MG63 (cell line): ENCODE measurements around the gene TRAK2. TPM values are rescaled to one million over a fixed set of nuclear protein-coding genes. Genes with fewer than 3 reads are reported as not detected.
A peak's percentile ranks its signal among the peaks of the same experiment; 100 is the strongest.

Experiments used
- DNase-seq: peaks from one replicate; pipeline ENCODE4 v3.0.0-alpha.2; 2020
- H3K27me3 ChIP-seq: fragments of 250-450 bp; sonication (Bioruptor Pico); 2 replicates; pipeline ENCODE4 v1.5.1; 2020; ENCODE audit warnings: mild to moderate bottlenecking, moderate library complexity
- H3K36me3 ChIP-seq: fragments of 250-450 bp; sonication (Bioruptor Pico); 2 replicates; pipeline ENCODE4 v1.5.1; 2020; ENCODE audit warnings: mild to moderate bottlenecking, moderate library complexity
- H3K4me3 ChIP-seq: fragments of 250-450 bp; sonication (Bioruptor Pico); 2 replicates; pipeline ENCODE4 v1.5.1; 2020; ENCODE audit warnings: mild to moderate bottlenecking, moderate library complexity
- H3K9me3 ChIP-seq: fragments of 250-450 bp; sonication (Bioruptor Pico); 2 replicates; pipeline ENCODE4 v1.5.1; 2020; ENCODE audit warnings: mild to moderate bottlenecking, moderate library complexity
- total RNA-seq: library from RNA; depleted of rRNA; stranded (reverse); fragments of >200 nt; shearing (Covaris generic); gene quantifications from 2 replicates; pipeline ENCODE4 v1.2.3, GENCODE V29; 2014; ENCODE audit warnings: low replicate concordance; rRNA removed

Gene TRAK2
- total RNA-seq, 1 experiment from 2014 or later, result 6.5 TPM

- peaks cover 7% of the 10 kb centered on the region; the same call in 1 of the 2 replicates for H3K36me3 ChIP-seq
- no peak within 1 kb of the TSS for H3K4me3 ChIP-seq
- no peaks in the 10 kb centered on the region for H3K9me3 ChIP-seq
- no peaks in the 10 kb centered on the region for H3K27me3 ChIP-seq
- DNase-seq, result no peak
Observed at GRCh38 chr2:201357221-201357620, 94.0 kb downstream of the TRAK2 start, which contains the start of gene FLACC1. Gene FLACC1 (minus strand): TSS chr2:201357345. CDS start chr2:201351404, 5,941 bp downstream.

- Histone ChIP-seq H3K27me3 (no peaks in the 10 kb centered on the region), H3K9me3 (no peaks in the 10 kb centered on the region), H3K36me3 (no peaks in the 10 kb centered on the region), H3K4me3 (no peak overlapping the region)
- no peak for DNase-seq
Observed at GRCh38 chr2:201353116-201353515, 98.1 kb downstream of the TRAK2 start.

- no peak for DNase-seq
- H3K9me3 ChIP-seq, result no peaks in the 10 kb centered on the region
- H3K36me3 ChIP-seq, result no peaks in the 10 kb centered on the region
- no peaks in the 10 kb centered on the region for H3K27me3 ChIP-seq
- H3K4me3 ChIP-seq, result no peak overlapping the region
Observed at GRCh38 chr2:201350879-201351278, 100.4 kb downstream of the TRAK2 start.

GRCh38 chr2:201349601-201350000, 101.7 kb downstream of the TRAK2 start:
- DNase-seq, result peak; percentile 11
- H3K9me3 ChIP-seq, result no peaks in the 10 kb centered on the region

GRCh38 chr2:201348758-201349157, 102.5 kb downstream of the TRAK2 start:
- Histone ChIP-seq H3K4me3 (no peak overlapping the region), H3K9me3 (no peaks in the 10 kb centered on the region), H3K27me3 (no peaks in the 10 kb centered on the region), H3K36me3 (no peaks in the 10 kb centered on the region)
- no peak for DNase-seq

More at GRCh38 chr2:201349601-201350000, 101.7 kb downstream of the TRAK2 start:
- Histone ChIP-seq H3K36me3 (no peaks in the 10 kb centered on the region), H3K27me3 (no peaks in the 10 kb centered on the region), H3K4me3 (no peak overlapping the region)

- no peak overlapping the region for H3K4me3 ChIP-seq
- H3K27me3 ChIP-seq, result no peaks in the 10 kb centered on the region
- H3K9me3 ChIP-seq, result no peaks in the 10 kb centered on the region
- no peak for DNase-seq
- H3K36me3 ChIP-seq, result no peaks in the 10 kb centered on the region
Observed at GRCh38 chr2:201347138-201347537, 104.1 kb downstream of the TRAK2 start.

GRCh38 chr2:201345625-201346213, 105.5 kb downstream of the TRAK2 start:
- no peak overlapping the region for H3K4me3 ChIP-seq
- peaks cover under 1% of the 10 kb centered on the region; the same call in 1 of the 2 replicates for H3K36me3 ChIP-seq
- no peak for DNase-seq
- H3K27me3 ChIP-seq, result no peaks in the 10 kb centered on the region
- H3K9me3 ChIP-seq, result no peaks in the 10 kb centered on the region

- Histone ChIP-seq H3K27me3 (no peaks in the 10 kb centered on the region), H3K36me3 (peaks cover 3% of the 10 kb centered on the region; the same call in 1 of the 2 replicates), H3K9me3 (no peaks in the 10 kb centered on the region), H3K4me3 (no peak overlapping the region)
- DNase-seq, result no peak
Observed at GRCh38 chr2:201344663-201345366, 106.4 kb downstream of the TRAK2 start.

GRCh38 chr2:201343559-201343958, 107.7 kb downstream of the TRAK2 start:
- no peak for DNase-seq
- no peaks in the 10 kb centered on the region; the same call in 1 of the 2 replicates for H3K9me3 ChIP-seq
- peaks cover 3% of the 10 kb centered on the region; the same call in 1 of the 2 replicates for H3K36me3 ChIP-seq
- H3K4me3 ChIP-seq, result no peak overlapping the region
- no peaks in the 10 kb centered on the region for H3K27me3 ChIP-seq

GRCh38 chr2:201342923-201343322, 108.3 kb downstream of the TRAK2 start:
- DNase-seq, result no peak
- no peaks in the 10 kb centered on the region for H3K27me3 ChIP-seq
- H3K4me3 ChIP-seq, result no peak overlapping the region
- H3K9me3 ChIP-seq, result no peaks in the 10 kb centered on the region; the same call in 1 of the 2 replicates
- peaks cover 3% of the 10 kb centered on the region; the same call in 1 of the 2 replicates for H3K36me3 ChIP-seq

GRCh38 chr2:201329409-201329808, 121.8 kb downstream of the TRAK2 start:
- no peak overlapping the region for H3K4me3 ChIP-seq
- no peaks in the 10 kb centered on the region for H3K27me3 ChIP-seq
- no peak for DNase-seq
- peaks cover 2% of the 10 kb centered on the region; the same call in 1 of the 2 replicates for H3K36me3 ChIP-seq
- peaks cover 11% of the 10 kb centered on the region for H3K9me3 ChIP-seq

GRCh38 chr2:201327678-201328077, 123.6 kb downstream of the TRAK2 start:
- Histone ChIP-seq H3K36me3 (peaks cover 2% of the 10 kb centered on the region; the same call in 1 of the 2 replicates), H3K9me3 (peaks cover 21% of the 10 kb centered on the region), H3K4me3 (no peak overlapping the region), H3K27me3 (no peaks in the 10 kb centered on the region)
- no peak for DNase-seq

Other genes with a start within 250 kb of the TRAK2 start
- 16.3 and 23.7 TPM in 2 replicates for gene CASP8, start 190.9 kb downstream of the TRAK2 start, total RNA-seq
- gene FLACC1, start 94.1 kb downstream of the TRAK2 start, total RNA-seq, result 0.26 TPM in 1 of 2 replicates, not detected in the other
- gene STRADB, start 282 bp upstream of the TRAK2 start, total RNA-seq, result 40.5 and 76.4 TPM in 2 replicates
- 63.8 and 73.3 TPM in 2 replicates for gene TMEM237, start 192.0 kb upstream of the TRAK2 start, total RNA-seq
- 5.5 and 7.6 TPM in 2 replicates for gene MPP4, start 247.2 kb upstream of the TRAK2 start, total RNA-seq